ENCODE measurements around the gene SLC40A1. TPM values are rescaled to one million over a fixed set of nuclear protein-coding genes. Genes with fewer than 3 reads are reported as not detected.
A peak's percentile ranks its signal among the peaks of the same experiment; 100 is the strongest.

Gene SLC40A1
- total RNA-seq, 2 experiments from 2014 or later: 7.4 to 8.2 TPM

DNA sequence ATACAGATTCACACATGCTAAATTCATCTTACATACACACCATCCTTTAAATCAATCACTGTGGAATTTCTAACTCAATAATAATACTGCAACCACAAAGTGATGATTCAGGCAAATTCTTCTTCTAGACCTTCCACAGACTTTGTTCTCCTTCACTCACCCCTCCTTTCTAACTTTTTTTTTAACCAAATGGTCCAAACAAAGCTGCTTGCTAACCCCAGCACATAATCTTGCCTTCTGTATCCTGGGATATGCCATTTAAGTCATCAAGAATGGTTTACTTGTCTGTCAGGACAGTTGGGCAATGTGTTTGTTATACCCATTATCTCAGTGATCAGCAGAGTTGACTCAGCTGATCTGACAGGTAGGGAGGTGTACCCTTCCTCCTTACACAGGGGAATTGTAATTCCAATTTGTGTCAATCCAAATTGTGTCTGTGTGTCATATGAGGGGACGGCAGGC, 10.0 kb downstream of the SLC40A1 start:
- Mint-ChIP-seq H3K9me3 (no peaks in the 10 kb centered on the region), H3K4me3 (no peak overlapping the region), H3K27me3 (no peaks in the 10 kb centered on the region), H3K36me3 (ENCODE audit: low read depth) (peaks cover 70% of the 10 kb centered on the region), H3K27ac (peak overlapping the region; percentile 7), H3K4me1 (ENCODE audit: low read depth) (peaks cover 74% of the 10 kb centered on the region)
- ATAC-seq (ENCODE audit: poor library complexity) (no peak), DNase-seq (no peak)
- POLR2A ChIA-PET: interaction anchor here (1.4 to 4.4 kb wide), 2 partner anchors 10 to 130 kb away, joined by 4 to 27 read pairs; partner anchors contain the start of genes SLC40A1 and WDR75
- Histone ChIP-seq H3K4me1 (ENCODE audit: insufficient read depth, low read length) (peaks cover 13% of the 10 kb centered on the region), H3K27me3 (ENCODE audit: control insufficient read depth in 1 of 2, insufficient read depth in 2 of 2, low read length in 2 of 2) (no peaks in the 10 kb centered on the region), H3K36me3 (ENCODE audit: insufficient read depth, low read length) (peaks cover 9% of the 10 kb centered on the region), H3K27ac (ENCODE audit: low read depth in 1 of 2, low read length in 2 of 2) (no peak overlapping the region), H3K9me3 (ENCODE audit: control insufficient read depth in 1 of 2, insufficient read depth in 1 of 2, low read length in 2 of 2) (no peaks in the 10 kb centered on the region), H3K4me3 (ENCODE audit: low read length) (no peak overlapping the region)
- intact Hi-C loops (cut with DNase I, micrococcal nuclease): loop anchor here in 1 of 2 experiments (10.0 kb wide), 1 partner anchor 214 kb away; the partner anchor contains the start of genes ORMDL1 and PMS1
- CTCF ChIA-PET: no interaction called here
- TF ChIP-seq, protein P1, sequence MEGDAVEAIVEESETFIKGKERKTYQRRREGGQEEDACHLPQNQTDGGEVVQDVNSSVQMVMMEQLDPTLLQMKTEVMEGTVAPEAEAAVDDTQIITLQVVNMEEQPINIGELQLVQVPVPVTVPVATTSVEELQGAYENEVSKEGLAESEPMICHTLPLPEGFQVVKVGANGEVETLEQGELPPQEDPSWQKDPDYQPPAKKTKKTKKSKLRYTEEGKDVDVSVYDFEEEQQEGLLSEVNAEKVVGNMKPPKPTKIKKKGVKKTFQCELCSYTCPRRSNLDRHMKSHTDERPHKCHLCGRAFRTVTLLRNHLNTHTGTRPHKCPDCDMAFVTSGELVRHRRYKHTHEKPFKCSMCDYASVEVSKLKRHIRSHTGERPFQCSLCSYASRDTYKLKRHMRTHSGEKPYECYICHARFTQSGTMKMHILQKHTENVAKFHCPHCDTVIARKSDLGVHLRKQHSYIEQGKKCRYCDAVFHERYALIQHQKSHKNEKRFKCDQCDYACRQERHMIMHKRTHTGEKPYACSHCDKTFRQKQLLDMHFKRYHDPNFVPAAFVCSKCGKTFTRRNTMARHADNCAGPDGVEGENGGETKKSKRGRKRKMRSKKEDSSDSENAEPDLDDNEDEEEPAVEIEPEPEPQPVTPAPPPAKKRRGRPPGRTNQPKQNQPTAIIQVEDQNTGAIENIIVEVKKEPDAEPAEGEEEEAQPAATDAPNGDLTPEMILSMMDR (IDR thresholded peaks at IDR 0.05): no peak

DNA sequence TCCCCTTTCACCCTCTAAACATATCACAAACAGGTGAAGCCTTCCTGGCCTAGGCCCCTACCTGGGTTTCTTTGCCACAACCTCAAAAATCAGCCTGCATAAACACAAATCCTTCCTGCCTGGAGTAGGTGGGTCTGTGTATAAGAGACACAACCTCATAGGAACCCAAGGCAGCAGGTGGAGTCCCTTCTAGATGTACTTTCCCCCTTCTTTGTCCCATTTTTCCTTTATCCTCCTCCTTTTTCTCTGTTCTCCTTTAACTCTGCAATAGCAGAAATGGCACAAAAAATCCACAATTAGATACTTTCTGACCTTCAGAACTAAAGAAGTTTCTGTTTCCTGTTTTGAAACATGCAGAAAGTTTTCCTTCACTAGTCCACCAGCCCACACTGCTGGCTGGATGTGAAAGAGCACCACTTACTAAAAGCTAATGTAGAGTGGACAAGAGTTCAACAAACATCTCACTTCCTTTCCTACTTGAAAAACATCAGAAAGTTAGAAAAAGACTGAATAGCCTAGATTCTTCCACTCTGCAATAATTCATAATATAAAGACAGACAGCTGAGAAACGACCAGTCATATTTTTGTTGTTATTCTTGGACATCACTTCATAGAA, 11.2 kb downstream of the SLC40A1 start:
- H3K4me1 Mint-ChIP-seq (ENCODE audit: low read depth): peaks cover 62% of the 10 kb centered on the region
- intact Hi-C loops (cut with DNase I, micrococcal nuclease): no loop called here
- ChIA-PET POLR2A (interaction anchor here (0.6 to 4.4 kb wide), 3 partner anchors 11 to 129 kb away, joined by 4 to 27 read pairs (median 4); partner anchors contain the start of genes SLC40A1 and WDR75), CTCF (no interaction called here)
- H3K36me3 ChIP-seq (ENCODE audit: insufficient read depth, low read length): peaks cover 19% of the 10 kb centered on the region
- DNase-seq (no peak), ATAC-seq (ENCODE audit: poor library complexity) (no peak)
- peak overlapping the region; percentile 75 for H3K27ac Mint-ChIP-seq
- TF ChIP-seq, protein P1 (IDR thresholded peaks at IDR 0.05): no peak
- H3K9me3 Mint-ChIP-seq: no peaks in the 10 kb centered on the region
- H3K4me3 Mint-ChIP-seq: peak overlapping the region; percentile 0
- no peaks in the 10 kb centered on the region for H3K27me3 ChIP-seq (ENCODE audit: control insufficient read depth in 1 of 2, insufficient read depth in 2 of 2, low read length in 2 of 2)
- H3K27ac ChIP-seq (ENCODE audit: low read depth in 1 of 2, low read length in 2 of 2): peak overlapping the region; percentile 52 to 57
- H3K4me1 ChIP-seq (ENCODE audit: insufficient read depth, low read length): peaks cover 6% of the 10 kb centered on the region
- no peaks in the 10 kb centered on the region for H3K9me3 ChIP-seq (ENCODE audit: control insufficient read depth in 1 of 2, insufficient read depth in 1 of 2, low read length in 2 of 2)
- peaks cover 69% of the 10 kb centered on the region for H3K36me3 Mint-ChIP-seq (ENCODE audit: low read depth)
- H3K4me3 ChIP-seq (ENCODE audit: low read length): no peak overlapping the region
- H3K27me3 Mint-ChIP-seq: no peaks in the 10 kb centered on the region

DNA sequence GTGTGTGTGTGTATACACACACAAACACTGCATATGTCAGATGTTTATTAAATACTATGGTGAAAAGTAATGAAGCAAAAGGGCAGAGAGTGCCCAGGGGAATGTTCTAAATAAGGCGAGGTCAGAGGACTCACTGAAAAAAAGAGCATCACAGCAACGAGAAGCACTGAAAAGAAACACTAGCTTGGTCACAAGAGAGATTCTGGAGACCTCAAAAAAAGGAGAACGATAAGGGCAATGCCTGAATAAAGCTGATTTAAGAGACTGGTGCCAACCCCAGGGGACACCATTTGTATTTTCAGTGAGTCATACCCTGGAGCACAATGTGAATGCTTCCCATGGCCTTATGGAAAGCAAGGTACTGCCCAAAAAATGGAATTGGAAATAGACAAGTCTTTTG, 14.5 kb downstream of the SLC40A1 start:
- intact Hi-C loops (cut with DNase I, micrococcal nuclease): no loop called here
- Mint-ChIP-seq H3K36me3 (ENCODE audit: low read depth) (peaks cover 68% of the 10 kb centered on the region), H3K4me3 (no peak overlapping the region), H3K27me3 (no peaks in the 10 kb centered on the region), H3K4me1 (ENCODE audit: low read depth) (peaks cover 48% of the 10 kb centered on the region), H3K27ac (no peak overlapping the region), H3K9me3 (no peaks in the 10 kb centered on the region)
- TF ChIP-seq, protein P1 (IDR thresholded peaks at IDR 0.05): no peak
- Histone ChIP-seq H3K4me3 (ENCODE audit: low read length) (no peak overlapping the region), H3K27me3 (ENCODE audit: control insufficient read depth in 1 of 2, insufficient read depth in 2 of 2, low read length in 2 of 2) (no peaks in the 10 kb centered on the region), H3K9me3 (ENCODE audit: control insufficient read depth in 1 of 2, insufficient read depth in 1 of 2, low read length in 2 of 2) (no peaks in the 10 kb centered on the region), H3K36me3 (ENCODE audit: insufficient read depth, low read length) (peaks cover 34% of the 10 kb centered on the region), H3K4me1 (ENCODE audit: insufficient read depth, low read length) (peaks cover 6% of the 10 kb centered on the region), H3K27ac (ENCODE audit: low read depth in 1 of 2, low read length in 2 of 2) (no peak overlapping the region)
- no peak for ATAC-seq (ENCODE audit: poor library complexity)
- CTCF ChIA-PET: no interaction called here
- no peak for DNase-seq
- POLR2A ChIA-PET: no interaction called here

Measured in CD4-positive, alpha-beta T cell (primary cell).